HCT116 (cell line): ENCODE results near the gene OSBPL1A. TPM values are rescaled to one million over a fixed set of nuclear protein-coding genes. Genes with fewer than 3 reads are reported as not detected.

ENCODE experiments used
- ATAC-seq: fragments of 200-7000 bp; cut with Tn5 transposase; 2 replicates; pipeline ENCODE4 v1.9.1; 2020; ENCODE audit warnings: mild to moderate bottlenecking, moderate library complexity
- BruUV-seq: library from RNA; stranded (reverse); fragments of 400-500 nt; replicated peaks from 2 replicates; lab custom pipeline; 2021; lab: Mats Ljungman, UMichigan
- CTCF ChIA-PET: fragments of 300-600 bp; sonication (Branson Sonifier 250); formaldehyde crosslinking; loops from one replicate; lab custom pipeline; 2021; ENCODE audit warnings: antibody characterized with exemption; lab: Charles Lee
- POLR2A ChIA-PET: fragments of 300-600, 350-600 bp; sonication (Branson Sonifier 250); formaldehyde crosslinking; loops from one replicate; lab custom pipeline; 2021; ENCODE audit warnings: antibody characterized with exemption; lab: Charles Lee
- RAD21 ChIA-PET, 2 experiments: fragments of 300-600 bp; sonication (Branson Sonifier 250); formaldehyde crosslinking; loops; one replicate each; lab custom pipeline; 2023; ENCODE audit warnings: low total read pairs in 2 of 2; ENCODE audit not compliant: uncharacterized antibody in 2 of 2, unreplicated experiment in 2 of 2, low non-redundant PET in 1 of 2; lab: Charles Lee
- DNase-seq: peaks from one replicate; pipeline ENCODE4 v3.0.0-alpha.2; 2010; ENCODE audit warnings: low read depth, low spot score
- H2AFZ ChIP-seq: fragments of 200-600 bp; shearing (Covaris generic), sonication (generic); 2 replicates; pipeline ENCODE4 v1.6.1; 2017; ENCODE audit warnings: low read depth, mixed run types, mixed read lengths, antibody characterized with exemption, low read length; ENCODE audit not compliant: poor library complexity, severe bottlenecking
- H3K27ac ChIP-seq: 2 replicates; pipeline ENCODE4 v1.5.1; 2012; ENCODE audit warnings: low read depth, low read length
- H3K27me3 ChIP-seq: fragments of 200-600 bp; sonication (generic); 2 replicates; pipeline ENCODE4 v1.6.1; 2016; ENCODE audit warnings: mixed run types, low read length, mixed read lengths; ENCODE audit not compliant: insufficient read depth
- H3K36me3 ChIP-seq, 2 experiments: fragments of 200-500 bp in 1 of 2; fragments of 200-600 bp in 1 of 2; sonication (Bioruptor generic) in 1 of 2; sonication (generic) in 1 of 2; 2 replicates each; pipeline versions ENCODE4 v1.5.1 to v1.6.1; 2014 to 2016; ENCODE audit warnings: low read length in 2 of 2, inconsistent platforms in 1 of 2, mixed read lengths in 1 of 2, mixed run types in 1 of 2; ENCODE audit not compliant: insufficient read depth in 2 of 2, control insufficient read depth in 1 of 2
- H3K4me1 ChIP-seq, 2 experiments: fragments of 200-600 bp in 1 of 2; sonication (generic) in 1 of 2; 2 replicates each; pipeline versions ENCODE4 v1.5.1 to v1.6.1; 2012 to 2017; ENCODE audit warnings: low read length in 2 of 2, inconsistent platforms in 1 of 2, mild to moderate bottlenecking in 1 of 2, mixed read lengths in 1 of 2, mixed run types in 1 of 2, moderate library complexity in 1 of 2; ENCODE audit not compliant: insufficient read depth in 2 of 2, control insufficient read depth in 1 of 2
- H3K4me2 ChIP-seq: fragments of 200-600 bp; sonication (generic); 2 replicates; pipeline ENCODE4 v1.6.1; 2017; ENCODE audit warnings: mixed run types, low read length, mixed read lengths
- H3K4me3 ChIP-seq, 2 experiments: fragments of 200-600 bp in 1 of 2; sonication (generic) in 1 of 2; replicated peaks in 1 of 2; 2 replicates each; pipeline ENCODE4 v1.5.1; 2011 to 2016; ENCODE audit warnings: low read length in 2 of 2, control low read depth in 1 of 2, low read depth in 1 of 2, mild to moderate bottlenecking in 1 of 2, mixed read lengths in 1 of 2, mixed run types in 1 of 2
- H3K79me2 ChIP-seq: fragments of 200-600 bp; sonication (generic); 2 replicates; pipeline ENCODE4 v1.6.1; 2017; ENCODE audit warnings: mild to moderate bottlenecking, mixed run types, low read length, moderate library complexity, mixed read lengths; ENCODE audit not compliant: insufficient read depth
- H3K9ac ChIP-seq: fragments of 200-600 bp; sonication (generic); 2 replicates; pipeline ENCODE4 v1.6.1; 2016; ENCODE audit warnings: low read length, mixed read lengths
- H3K9me2 ChIP-seq: fragments of 200-600 bp; sonication (generic), shearing (Covaris generic); 2 replicates; pipeline ENCODE4 v1.6.1; 2017; ENCODE audit warnings: mixed run types, mild to moderate bottlenecking, moderate library complexity; ENCODE audit not compliant: insufficient read depth
- H3K9me3 ChIP-seq, 2 experiments: fragments of 200-500 bp in 1 of 2; fragments of 200-600 bp in 1 of 2; sonication (Bioruptor generic) in 1 of 2; sonication (generic) in 1 of 2; 2 replicates each; pipeline ENCODE4 v1.6.1; 2014 to 2017; ENCODE audit warnings: low read length in 2 of 2, mixed read lengths in 2 of 2, inconsistent platforms in 1 of 2, low read depth in 1 of 2, mild to moderate bottlenecking in 1 of 2, mixed run types in 1 of 2, moderate library complexity in 1 of 2; ENCODE audit not compliant: control insufficient read depth in 1 of 2, insufficient read depth in 1 of 2
- H4K20me1 ChIP-seq: fragments of 200-600 bp; sonication (generic), shearing (Covaris generic); 2 replicates; pipeline ENCODE4 v1.6.1; 2017; ENCODE audit warnings: mixed run types, mild to moderate bottlenecking, moderate library complexity; ENCODE audit not compliant: insufficient read depth
- CBX3 ChIP-seq: IDR thresholded peaks from 2 replicates; pipeline ENCODE4 v1.6.1; 2012; ENCODE audit warnings: low read depth
- CEBPB ChIP-seq: IDR thresholded peaks from 2 replicates; pipeline ENCODE4 v1.6.1; 2012; ENCODE audit warnings: low read depth
- CTCF ChIP-seq, 3 experiments: fragments of 200-600 bp in 1 of 3; sonication (generic) in 1 of 3; IDR thresholded peaks in 2 of 3; conservative IDR thresholded peaks in 1 of 3; 2 replicates each; pipeline ENCODE4 v1.5.1; 2012 to 2017; ENCODE audit warnings: low read depth in 2 of 3, low read length in 2 of 3, antibody characterized with exemption in 1 of 3, borderline replicate concordance in 1 of 3, control low read depth in 1 of 3, mild to moderate bottlenecking in 1 of 3, mixed read lengths in 1 of 3, mixed run types in 1 of 3, moderate library complexity in 1 of 3; ENCODE audit not compliant: insufficient read depth in 1 of 3
- EGR1 ChIP-seq: IDR thresholded peaks from 2 replicates; pipeline ENCODE4 v1.6.1; 2012; ENCODE audit warnings: low read depth
- ELF1 ChIP-seq: IDR thresholded peaks from 2 replicates; pipeline ENCODE4 v1.6.1; 2012; ENCODE audit warnings: low read depth, borderline replicate concordance
- EZH2 ChIP-seq: fragments of 200-600 bp; sonication (generic); IDR thresholded peaks from 2 replicates; pipeline ENCODE4 v1.6.1; 2017; ENCODE audit warnings: antibody characterized with exemption, mixed run types
- EZH2phosphoT487 ChIP-seq: fragments of 200-600 bp; IDR thresholded peaks from 2 replicates; pipeline ENCODE4 v1.6.1; 2018; ENCODE audit warnings: antibody characterized with exemption, borderline replicate concordance
- JUND ChIP-seq: IDR thresholded peaks from 2 replicates; pipeline ENCODE4 v1.6.1; 2012
- MAX ChIP-seq: IDR thresholded peaks from 2 replicates; pipeline ENCODE4 v1.6.1; 2012
- POLR2A ChIP-seq: IDR thresholded peaks from 2 replicates; pipeline ENCODE4 v1.7.0; 2011; ENCODE audit warnings: borderline replicate concordance; ENCODE audit not compliant: insufficient read depth, insufficient read length; ENCODE audit errors: extremely low read depth
- RAD21 ChIP-seq: IDR thresholded peaks from 2 replicates; pipeline ENCODE4 v1.6.1; 2012; ENCODE audit warnings: low read depth, mild to moderate bottlenecking
- REST ChIP-seq: IDR thresholded peaks from 2 replicates; pipeline ENCODE4 v1.6.1; 2012; ENCODE audit warnings: low read depth
- SP1 ChIP-seq: IDR thresholded peaks from 2 replicates; pipeline ENCODE4 v1.6.1; 2012; ENCODE audit warnings: low read depth
- TCF7L2 ChIP-seq: IDR thresholded peaks from 2 replicates; pipeline ENCODE4 v1.7.0; 2011; ENCODE audit warnings: borderline replicate concordance, inconsistent platforms; ENCODE audit not compliant: insufficient read depth, insufficient read length; ENCODE audit errors: extremely low read depth
- YY1 ChIP-seq: IDR thresholded peaks from 2 replicates; pipeline ENCODE4 v1.6.1; 2011; ENCODE audit warnings: low read length, low read depth, moderate library complexity, mild to moderate bottlenecking; ENCODE audit not compliant: insufficient replicate concordance; ENCODE audit errors: extremely low read depth
- ZBTB33 ChIP-seq: IDR thresholded peaks from 2 replicates; pipeline ENCODE4 v1.6.1; 2011; ENCODE audit warnings: mild to moderate bottlenecking, low read length, moderate library complexity; ENCODE audit not compliant: insufficient replicate concordance; ENCODE audit errors: extremely low read depth
- ZNF274 ChIP-seq: fragments of 200-500 bp; sonication (Bioruptor generic); IDR thresholded peaks from 2 replicates; pipeline ENCODE4 v1.6.1; 2014; ENCODE audit warnings: mild to moderate bottlenecking, low read depth, low read length, inconsistent platforms
- intact Hi-C: fragments of 100-400 bp; cut with micrococcal nuclease; formaldehyde crosslinking; loops from 2 replicates; pipeline ENCODE4 v1.10.0; 2022
- total RNA-seq: library from RNA; stranded (reverse); gene quantifications from one replicate; pipeline ENCODE4 v1.2.1, GENCODE V29; 2021; ENCODE audit not compliant: unreplicated experiment

The OSBPL1A gene
- total RNA-seq, 1 experiment from 2014 or later, result 18.9 TPM

- no peaks in the 10 kb centered on the region for H3K9me3 ChIP-seq
- TF ChIP-seq CTCF (IDR thresholded peaks at IDR 0.05 in 2 of 3, conservative IDR thresholded peaks at IDR 0.05 in 1 of 3; ENCODE audit: borderline replicate concordance in 1 of 3, insufficient read depth in 1 of 3, low read depth in 2 of 3, low read length in 2 of 3) (no peak), CEBPB (no peak), RAD21 (no peak), POLR2A (no peak), SP1 (no peak), ZNF274 (no peak), TCF7L2 (no peak), YY1 (no peak), CBX3 (no peak), EGR1 (no peak), EZH2phosphoT487 (no peak), MAX (no peak), JUND (no peak), ELF1 (no peak), EZH2 (no peak), REST (no peak), ZBTB33 (no peak)
- ChIA-PET POLR2A (no interaction called here), CTCF (no interaction called here), RAD21 (no interaction called here)
- H3K27me3 ChIP-seq, result no peaks in the 10 kb centered on the region
- H3K27ac ChIP-seq, result no peak overlapping the region
- ATAC-seq (no peak), DNase-seq (no peak)
- no TSS peak for BruUV-seq
- H3K4me2 ChIP-seq, result no peak overlapping the region
- intact Hi-C loops, result no loop called here
- peaks cover 40% of the 10 kb centered on the region for H3K79me2 ChIP-seq
- no peak overlapping the region for H3K4me3 ChIP-seq
- H3K4me1 ChIP-seq, result peaks cover 13 to 20% of the 10 kb centered on the region in 2 experiments; a peak in 3 of 4 replicates
- no peak overlapping the region for H3K9ac ChIP-seq
- no peaks in the 10 kb centered on the region for H3K9me2 ChIP-seq
- H4K20me1 ChIP-seq, result no peaks in the 10 kb centered on the region
- H3K36me3 ChIP-seq, result no peaks in the 10 kb centered on the region
- H2AFZ ChIP-seq, result no peak overlapping the region
Observed at GRCh38 chr18:24265502-24266064, 132.0 kb downstream of the OSBPL1A start.
